K562 (cell line): ENCODE results near the gene ISG20L2. TPM values are rescaled to one million over a fixed set of nuclear protein-coding genes. Genes with fewer than 3 reads are reported as not detected.

ENCODE experiments used
- ATAC-seq: fragments of 200-7000 bp; cut with Tn5 transposase; 3 replicates; pipeline ENCODE4 v1.9.1; 2020; ENCODE audit warnings: moderate library complexity
- BruUV-seq: library from RNA; stranded (reverse); fragments of 400-500 nt; replicated peaks from 2 replicates; lab custom pipeline; 2021; lab: Mats Ljungman, UMichigan
- CTCF ChIA-PET: fragments of 300-600 bp; formaldehyde crosslinking; extraction: SDS; loops from one replicate; lab custom pipeline; 2021; ENCODE audit warnings: low intra/inter-chr PET ratio; lab: Yijun Ruan, JAX
- POLR2A ChIA-PET: fragments of 300-600, 350-650 bp; sonication (Branson Sonifier 250); formaldehyde crosslinking; extraction: SDS; loops from one replicate; lab custom pipeline; 2021; ENCODE audit warnings: antibody characterized with exemption, inconsistent platforms; lab: Yijun Ruan, JAX
- DNase-seq, 4 experiments: peaks; one replicate each; pipeline versions ENCODE4 v3.0.0 to v3.0.0-alpha.2; 2011 to 2018; ENCODE audit warnings: low spot score in 3 of 4, mixed read lengths in 3 of 4; ENCODE audit errors: extremely low read depth in 1 of 4
- FAIRE-seq: peaks from 2 replicates; lab custom pipeline; 2011; peaks lifted over from hg19 to GRCh38; lab: Jason Lieb, UNC
- H2AFZ ChIP-seq: 2 replicates; pipeline ENCODE4 v1.6.0; 2011; ENCODE audit warnings: low read depth, low read length, control low read depth, inconsistent platforms
- H3K27ac ChIP-seq: fragments of 200-600 bp; 3 replicates; pipeline ENCODE4 v1.8.0; 2011; ENCODE audit warnings: low read depth, mild to moderate bottlenecking, control low read depth, inconsistent platforms, low read length, moderate library complexity, mixed read lengths; ENCODE audit errors: extremely low read depth
- H3K27me3 ChIP-seq, 2 experiments: fragments of 300-600 bp in 1 of 2; 2 replicates in 1 of 2; 3 replicates in 1 of 2; pipeline versions ENCODE4 v1.6.0 to v1.8.0; 2011; ENCODE audit warnings: inconsistent platforms in 2 of 2, low read length in 2 of 2, mild to moderate bottlenecking in 1 of 2, mixed read lengths in 1 of 2, moderate library complexity in 1 of 2; ENCODE audit not compliant: control insufficient read depth in 2 of 2, insufficient read depth in 2 of 2
- H3K36me3 ChIP-seq: fragments of 300-600 bp; 3 replicates; pipeline ENCODE4 v1.8.0; 2011; ENCODE audit warnings: mild to moderate bottlenecking, low read length, inconsistent platforms; ENCODE audit not compliant: control insufficient read depth, insufficient read depth
- H3K4me1 ChIP-seq, 2 experiments: fragments of 200-600 bp in 1 of 2; replicated peaks in 1 of 2; 2 replicates in 1 of 2; 3 replicates in 1 of 2; pipeline versions ENCODE4 v1.5.1 to v1.8.0; 2011; ENCODE audit warnings: inconsistent platforms in 2 of 2, low read length in 2 of 2, mild to moderate bottlenecking in 1 of 2, mixed read lengths in 1 of 2, moderate library complexity in 1 of 2; ENCODE audit not compliant: control insufficient read depth in 2 of 2, insufficient read depth in 2 of 2
- H3K4me2 ChIP-seq: 2 replicates; pipeline ENCODE4 v1.6.1; 2011; ENCODE audit warnings: low read length, control low read depth, inconsistent platforms, mixed read lengths; ENCODE audit not compliant: insufficient read depth
- H3K4me3 ChIP-seq: fragments of 200-600 bp; sonication (generic), shearing (Covaris generic); 2 replicates; pipeline ENCODE4 v1.5.1; 2016; ENCODE audit warnings: control low read depth, inconsistent platforms
- H3K79me2 ChIP-seq: fragments of 200-600 bp; 3 replicates; pipeline ENCODE4 v1.8.0; 2011; ENCODE audit warnings: low read length, inconsistent platforms; ENCODE audit not compliant: control insufficient read depth, insufficient read depth
- H3K9ac ChIP-seq, 2 experiments: 2 replicates each; pipeline versions ENCODE4 v1.6.0 to v1.6.1; 2011; ENCODE audit warnings: low read depth in 2 of 2, low read length in 2 of 2, control low read depth in 1 of 2, inconsistent platforms in 1 of 2, mild to moderate bottlenecking in 1 of 2, mixed read lengths in 1 of 2; ENCODE audit not compliant: insufficient read depth in 1 of 2
- H3K9me1 ChIP-seq: one replicate; pipeline ENCODE4 v1.6.0; 2011; ENCODE audit warnings: inconsistent platforms, mild to moderate bottlenecking, low read length, moderate library complexity; ENCODE audit not compliant: control insufficient read depth, insufficient read depth
- H3K9me3 ChIP-seq: replicated peaks from 2 replicates; pipeline ENCODE4 v1.5.1; 2011; ENCODE audit warnings: low read depth, low read length, inconsistent platforms; ENCODE audit not compliant: control insufficient read depth, insufficient read depth
- H4K20me1 ChIP-seq: replicated peaks from 2 replicates; pipeline ENCODE4 v1.6.1; 2011; ENCODE audit warnings: low read length, inconsistent platforms, mixed read lengths; ENCODE audit not compliant: control insufficient read depth, insufficient read depth
- BHLHE40 ChIP-seq: IDR thresholded peaks from 2 replicates; pipeline ENCODE4 v1.6.1; 2011; ENCODE audit warnings: low read length, improper control_type of control experiment
- FIP1L1 ChIP-seq: fragments of 200-400 bp; formaldehyde crosslinking; IDR thresholded peaks from 2 replicates; pipeline ENCODE4 v1.6.1; 2018; ENCODE audit warnings: mild to moderate bottlenecking, low read depth, low read length; ENCODE audit not compliant: poor library complexity, severe bottlenecking
- HDAC2 ChIP-seq: fragments of 450-650 bp; IDR thresholded peaks from 2 replicates; pipeline ENCODE4 v1.6.1; 2016; ENCODE audit warnings: mild to moderate bottlenecking
- HMBOX1 ChIP-seq: sonication (generic); IDR thresholded peaks from 2 replicates; pipeline ENCODE4 v1.6.1; 2016
- ID3 ChIP-seq, 2 experiments: fragments of 250-450 bp in 1 of 2; fragments of 450-650 bp in 1 of 2; sonication (Bioruptor Pico) in 1 of 2; IDR thresholded peaks; 2 replicates each; pipeline versions ENCODE4 v1.6.1 to v1.8.0; 2016 to 2021; ENCODE audit warnings: mild to moderate bottlenecking in 2 of 2, moderate library complexity in 2 of 2, missing compliant biosample characterization in 1 of 2, missing genetic modification characterization in 1 of 2
- L3MBTL2 ChIP-seq: fragments of 450-650 bp; IDR thresholded peaks from 2 replicates; pipeline ENCODE4 v1.6.1; 2016; ENCODE audit warnings: mild to moderate bottlenecking, moderate library complexity
- NCOA2 ChIP-seq, 2 experiments: fragments of 450-650 bp; IDR thresholded peaks; 2 replicates each; pipeline ENCODE4 v1.6.1; 2018; ENCODE audit warnings: mild to moderate bottlenecking in 2 of 2, moderate library complexity in 1 of 2; ENCODE audit not compliant: partially characterized antibody in 2 of 2
- NR2C2 ChIP-seq, 2 experiments: fragments of 200-800 bp in 1 of 2; sonication (Bioruptor generic) in 1 of 2; sonication (generic) in 1 of 2; formaldehyde crosslinking in 1 of 2; IDR thresholded peaks; 2 replicates each; pipeline versions ENCODE4 v1.6.1 to v1.8.0; 2016 to 2022; ENCODE audit warnings: mild to moderate bottlenecking in 1 of 2, missing compliant biosample characterization in 1 of 2, missing genetic modification characterization in 1 of 2, missing genetic modification reagents in 1 of 2
- PKNOX1 ChIP-seq: fragments of 450-650 bp; IDR thresholded peaks from 2 replicates; pipeline ENCODE4 v1.6.1; 2016
- POLR2AphosphoS5 ChIP-seq: IDR thresholded peaks from 2 replicates; pipeline ENCODE4 v1.6.1; 2011; ENCODE audit warnings: mild to moderate bottlenecking, low read depth, low read length, moderate library complexity; ENCODE audit not compliant: control insufficient read depth, insufficient read depth
- RBFOX2 ChIP-seq: fragments of 200-400 bp; formaldehyde crosslinking; IDR thresholded peaks from 2 replicates; pipeline ENCODE4 v1.6.1; 2017; ENCODE audit warnings: low read depth, mild to moderate bottlenecking, low read length, moderate library complexity
- SAP30 ChIP-seq: fragments of 200-600 bp; sonication (generic); IDR thresholded peaks from 2 replicates; pipeline ENCODE4 v1.6.1; 2012; ENCODE audit warnings: borderline replicate concordance, low read depth, mild to moderate bottlenecking, moderate library complexity, low read length, control low read depth, inconsistent platforms; ENCODE audit not compliant: insufficient read depth, poor library complexity, severe bottlenecking
- SMAD4 ChIP-seq: fragments of 250-450 bp; sonication (Bioruptor Pico); conservative IDR thresholded peaks from 2 replicates; pipeline ENCODE4 v1.8.0; 2021; ENCODE audit warnings: inconsistent platforms, mild to moderate bottlenecking, moderate library complexity
- TBP ChIP-seq: optimal IDR thresholded peaks from 2 replicates; pipeline ENCODE3; 2011; ENCODE audit warnings: low read depth, low read length, improper control_type of control experiment
- TSC22D4 ChIP-seq: fragments of 450-650 bp; IDR thresholded peaks from 2 replicates; pipeline ENCODE4 v1.6.1; 2016; ENCODE audit warnings: missing genetic modification characterization, missing biosample characterization, control low read depth
- ZFP91 ChIP-seq: sonication (generic); formaldehyde crosslinking; IDR thresholded peaks from 2 replicates; pipeline ENCODE4 v1.8.0; 2022; ENCODE audit warnings: mild to moderate bottlenecking, missing genetic modification reagents
- WGBS: fragments of 100-300 bp; shearing (Covaris generic); methylation state at CpG from one replicate; pipeline ENCODE4 v1.1.6; 2016; ENCODE audit warnings: low coverage, mixed read lengths; ENCODE audit not compliant: insufficient coverage; ENCODE audit errors: missing lambda C conversion rate; 5-methylcytosine and 5-hydroxymethylcytosine counted together
- in situ Hi-C: fragments of 300-500 bp; cut with MboI; formaldehyde crosslinking; loops from 4 replicates; pipeline ENCODE4 v1.15.0; 2018; ENCODE audit warnings: inconsistent platforms, mixed read lengths
- intact Hi-C: fragments of 100-400 bp; cut with micrococcal nuclease; formaldehyde crosslinking; loops from 2 replicates; pipeline ENCODE4 v1.14.2; 2022
- polyA plus RNA-seq, 8 experiments: library from polyadenylated mRNA; depleted of rRNA in 4 of 8; stranded (reverse) in 5 of 8; unstranded in 3 of 8; fragments of >200 nt; fragmentation: Nextera tagmentation in 2 of 8; fragmentation: Illumina TruSeq in 1 of 8; extraction: Ambion mirVana in 2 of 8; extraction: Trizol in 1 of 8; gene quantifications; 2 replicates each; pipeline versions ENCODE4 v1.2.1 to v1.2.3, GENCODE V29; 2011 to 2014; ENCODE audit warnings: inconsistent platforms in 1 of 8, missing spikeins in 1 of 8
- total RNA-seq, 7 experiments: library from RNA; depleted of rRNA in 6 of 7; stranded (reverse); fragments of >200 nt in 6 of 7; fragmentation: Illumina TruSeq in 2 of 7; extraction: Trizol in 2 of 7; gene quantifications; 2 replicates each; pipeline versions ENCODE4 v1.2.1 to v1.2.3, GENCODE V29; 2011 to 2021; ENCODE audit warnings: low replicate concordance in 1 of 7

ISG20L2 gene
- total and polyA plus RNA-seq, 9 of the 15 experiments (the other 6 are each of a cell fraction or from before 2014, with no cell fraction given), result 21.3 to 130 (median 50.3) TPM

- H3K79me2 ChIP-seq, result peaks cover 86% of the 10 kb centered on the region
- WGBS, result 0% methylated on average over 36 of the region's 64 CpGs
- intact Hi-C loops (loop anchor here (2.0 kb wide), 1 partner anchor 16 kb away; the partner anchor contains the start of gene PRCC), in situ Hi-C loops (no loop called here)
- H3K27ac ChIP-seq, result peak overlapping the region; percentile 89
- H3K4me3 ChIP-seq, result peak overlapping the region; percentile 95
- ChIA-PET POLR2A (interaction anchor here (0.6 to 3.0 kb wide), 10 partner anchors 9 to 163 kb away, joined by 3 to 30 read pairs (median 6); partner anchors contain the start of genes METTL25B, MRPL24, NTRK1 and PRCC), CTCF (no interaction called here)
- ATAC-seq (no peak), DNase-seq (peak; percentile 45 to 64 (median 62)), FAIRE-seq (no peak)
- peaks cover 40% of the 10 kb centered on the region in 2 experiments for H3K4me1 ChIP-seq
- peak overlapping the region; percentile 94 to 96 for H3K9ac ChIP-seq
- H3K9me3 ChIP-seq, result no peaks in the 10 kb centered on the region
- no peak overlapping the region for H2AFZ ChIP-seq
- H3K36me3 ChIP-seq, result peaks cover 34% of the 10 kb centered on the region
- peaks cover 19% of the 10 kb centered on the region for H4K20me1 ChIP-seq
- no TSS peak for BruUV-seq
- no peaks in the 10 kb centered on the region for H3K9me1 ChIP-seq
- no peaks in the 10 kb centered on the region for H3K27me3 ChIP-seq
- peak overlapping the region; percentile 97 for H3K4me2 ChIP-seq
- TF ChIP-seq HMBOX1 (no peak), PKNOX1 (no peak), L3MBTL2 (no peak), HDAC2 (no peak), FIP1L1 (peak; percentile 33), BHLHE40 (no peak; the same call in 1 of the 2 replicates), ID3 (CRISPR knock-in tag; IDR thresholded peaks at IDR 0.05) (no peak), ID3 (tag; IDR thresholded peaks at IDR 0.05) (0 out of 2 replicates have a peak, but pooled peaks have one; percentile 21), SMAD4 (peak; percentile 25; the same call in 1 of the 2 replicates), ZFP91 (CRISPR knock-in tag) (no peak), NR2C2 (CRISPR knock-in tag; IDR thresholded peaks at IDR 0.05) (0 out of 2 replicates have a peak, but pooled peaks have one; percentile 18), NR2C2 (tag; IDR thresholded peaks at IDR 0.05) (no peak; the same call in 1 of the 2 replicates), SAP30 (no peak), TSC22D4 (tag) (no peak), POLR2AphosphoS5 (no peak), TBP (peak; percentile 19), NCOA2 (IDR thresholded peaks at IDR 0.05; ENCODE audit: partially characterized antibody in 2 of 2) (no peak), RBFOX2 (peak; percentile 60)
Measured at GRCh38 chr1:156750711-156751450, 22.3 kb upstream of the ISG20L2 start.
